KMS-11 (cell line): ENCODE data around the gene HPS4.

Source experiments
- H2AFZ ChIP-seq: fragments of 200-600 bp; sonication (generic); 2 replicates; pipeline ENCODE4 v1.6.1; 2016; ENCODE audit warnings: antibody characterized with exemption, mixed run types, low read depth
- H3K27ac ChIP-seq: fragments of 200-600 bp; sonication (generic); 2 replicates; pipeline ENCODE4 v1.6.1; 2016; ENCODE audit warnings: mild to moderate bottlenecking, mixed run types
- H3K27me3 ChIP-seq: fragments of 200-600 bp; sonication (generic); 2 replicates; pipeline ENCODE4 v1.6.1; 2017; ENCODE audit warnings: mild to moderate bottlenecking, low read depth, mixed run types, moderate library complexity; ENCODE audit not compliant: insufficient read depth
- H3K36me3 ChIP-seq: fragments of 200-600 bp; sonication (generic); 2 replicates; pipeline ENCODE4 v1.6.1; 2017; ENCODE audit warnings: mild to moderate bottlenecking, mixed run types; ENCODE audit not compliant: insufficient read depth
- H3K4me1 ChIP-seq: fragments of 200-600 bp; sonication (generic); 2 replicates; pipeline ENCODE4 v1.6.1; 2016; ENCODE audit warnings: mild to moderate bottlenecking, low read depth, mixed run types; ENCODE audit not compliant: poor library complexity, severe bottlenecking
- H3K4me2 ChIP-seq: fragments of 200-600 bp; sonication (generic); 2 replicates; pipeline ENCODE4 v1.7.0; 2016; ENCODE audit warnings: mild to moderate bottlenecking, mixed run types
- H3K4me3 ChIP-seq: fragments of 200-600 bp; sonication (generic); IDR thresholded peaks from 2 replicates; pipeline ENCODE4 v1.6.1; 2017; ENCODE audit warnings: low read depth, low read length, mixed read lengths; ENCODE audit not compliant: insufficient read depth
- H3K79me2 ChIP-seq: fragments of 200-600 bp; sonication (generic); 2 replicates; pipeline ENCODE4 v1.6.1; 2016; ENCODE audit warnings: low read depth, mixed run types; ENCODE audit not compliant: insufficient read depth
- H3K9ac ChIP-seq: fragments of 200-600 bp; sonication (generic); 2 replicates; pipeline ENCODE4 v1.6.1; 2016; ENCODE audit warnings: mild to moderate bottlenecking, mixed run types
- H4K20me1 ChIP-seq: fragments of 200-600 bp; sonication (generic); 2 replicates; pipeline ENCODE4 v1.6.1; 2016; ENCODE audit warnings: mild to moderate bottlenecking, mixed run types; ENCODE audit not compliant: insufficient read depth
- TF ChIP-seq, protein P1 (sequence below): fragments of 200-600 bp; sonication (generic); conservative IDR thresholded peaks from 2 replicates; pipeline ENCODE4 v1.6.1; 2017; ENCODE audit warnings: low read depth, mild to moderate bottlenecking, antibody characterized with exemption, low read length, moderate library complexity, mixed read lengths

HPS4 gene

DNA sequence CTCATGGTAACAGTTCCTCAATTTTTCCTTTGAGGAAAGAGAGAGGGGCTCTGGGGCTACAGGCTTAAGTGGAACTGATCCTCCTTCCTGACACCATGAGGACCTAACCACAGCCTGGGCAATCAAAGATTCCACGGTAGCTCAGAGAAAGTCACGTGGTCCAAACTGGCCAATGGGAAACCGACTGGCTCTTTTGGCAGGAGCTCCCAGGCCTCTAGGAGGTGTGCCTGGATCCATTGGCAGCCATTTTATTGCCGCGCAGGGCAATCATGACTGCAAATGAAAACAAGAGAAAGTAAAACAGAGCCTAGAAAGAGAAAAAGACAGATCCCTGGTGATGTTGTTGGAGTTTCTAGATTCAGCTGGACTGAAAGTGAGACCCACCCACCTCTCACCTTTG lies 81.9 kb downstream of the HPS4 start:
- Histone ChIP-seq H3K36me3 (no peaks in the 10 kb centered on the region), H3K27me3 (no peaks in the 10 kb centered on the region), H3K27ac (no peak overlapping the region), H3K9ac (no peak overlapping the region), H3K4me2 (no peak overlapping the region), H3K79me2 (no peaks in the 10 kb centered on the region), H3K4me1 (no peaks in the 10 kb centered on the region), H2AFZ (no peak overlapping the region; the same call in 1 of the 2 replicates), H4K20me1 (no peaks in the 10 kb centered on the region), H3K4me3 (no peak overlapping the region)
- TF ChIP-seq, protein P1, sequence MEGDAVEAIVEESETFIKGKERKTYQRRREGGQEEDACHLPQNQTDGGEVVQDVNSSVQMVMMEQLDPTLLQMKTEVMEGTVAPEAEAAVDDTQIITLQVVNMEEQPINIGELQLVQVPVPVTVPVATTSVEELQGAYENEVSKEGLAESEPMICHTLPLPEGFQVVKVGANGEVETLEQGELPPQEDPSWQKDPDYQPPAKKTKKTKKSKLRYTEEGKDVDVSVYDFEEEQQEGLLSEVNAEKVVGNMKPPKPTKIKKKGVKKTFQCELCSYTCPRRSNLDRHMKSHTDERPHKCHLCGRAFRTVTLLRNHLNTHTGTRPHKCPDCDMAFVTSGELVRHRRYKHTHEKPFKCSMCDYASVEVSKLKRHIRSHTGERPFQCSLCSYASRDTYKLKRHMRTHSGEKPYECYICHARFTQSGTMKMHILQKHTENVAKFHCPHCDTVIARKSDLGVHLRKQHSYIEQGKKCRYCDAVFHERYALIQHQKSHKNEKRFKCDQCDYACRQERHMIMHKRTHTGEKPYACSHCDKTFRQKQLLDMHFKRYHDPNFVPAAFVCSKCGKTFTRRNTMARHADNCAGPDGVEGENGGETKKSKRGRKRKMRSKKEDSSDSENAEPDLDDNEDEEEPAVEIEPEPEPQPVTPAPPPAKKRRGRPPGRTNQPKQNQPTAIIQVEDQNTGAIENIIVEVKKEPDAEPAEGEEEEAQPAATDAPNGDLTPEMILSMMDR: no peak
